Dermis blood vessel endothelial cell (primary cell): ENCODE measurements around the gene FAM3C. TPM values are rescaled to one million over a fixed set of nuclear protein-coding genes. Genes with fewer than 3 reads are reported as not detected.
"Not testable (repeated sequence)": the region's sequence is repeated elsewhere in the genome, so short reads cannot be mapped to it uniquely, and the experiment has no call there.

Experiments
- DNase-seq: peaks from one replicate; pipeline ENCODE4 v3.0.0; 2010
- total RNA-seq: library from RNA; depleted of rRNA; stranded (reverse); fragments of >200 nt; gene quantifications from 2 replicates; pipeline ENCODE4 v1.2.3, GENCODE V29; 2014

FAM3C gene, protein sequence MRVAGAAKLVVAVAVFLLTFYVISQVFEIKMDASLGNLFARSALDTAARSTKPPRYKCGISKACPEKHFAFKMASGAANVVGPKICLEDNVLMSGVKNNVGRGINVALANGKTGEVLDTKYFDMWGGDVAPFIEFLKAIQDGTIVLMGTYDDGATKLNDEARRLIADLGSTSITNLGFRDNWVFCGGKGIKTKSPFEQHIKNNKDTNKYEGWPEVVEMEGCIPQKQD
- 39.8 and 64.1 TPM in 2 replicates for total RNA-seq

DNA sequence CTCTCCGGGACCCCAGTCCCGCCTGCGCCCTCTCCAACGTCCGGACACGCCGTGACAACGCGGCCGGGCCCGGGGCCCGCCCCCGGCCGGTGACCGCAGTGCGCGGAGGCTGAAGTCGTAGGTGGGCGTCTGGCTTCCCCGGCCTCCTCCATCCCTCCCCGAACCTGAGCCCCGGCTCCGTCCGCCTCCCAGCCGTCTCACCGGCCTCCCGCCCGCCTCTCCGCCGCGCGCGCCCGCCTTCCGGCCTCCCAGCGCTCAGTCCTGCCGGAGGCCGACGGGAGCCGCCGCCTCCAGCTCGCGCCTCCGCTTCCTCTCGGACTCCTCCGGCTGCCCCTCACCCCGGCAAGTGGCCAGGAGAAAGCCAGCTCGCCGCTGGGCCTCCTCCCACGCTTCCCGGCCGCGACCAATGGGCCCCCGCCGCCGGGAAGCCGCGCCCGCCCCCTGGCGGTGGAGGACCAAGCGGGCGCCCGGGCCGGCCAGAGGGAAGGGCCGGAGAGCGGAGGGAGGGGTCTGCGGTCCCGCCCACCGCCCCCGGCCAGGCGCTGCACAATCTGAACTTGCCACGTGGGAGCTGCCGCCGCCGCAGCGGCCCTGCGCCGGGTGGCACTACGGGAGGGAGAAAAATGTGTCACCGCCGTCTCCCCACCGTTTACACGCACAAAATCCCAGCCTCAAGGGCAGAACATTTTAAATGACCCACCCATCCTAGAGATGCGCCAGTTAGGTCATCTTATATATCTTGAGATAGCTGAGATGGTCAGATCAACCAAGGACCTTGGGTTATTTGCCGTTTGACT lies at the start of gene FAM3C:
TSS of gene FAM3C (minus strand) at position 348 of the 797 bp plus-strand sequence. CDS start 13,339 bp downstream, outside the sequence.
- DNase-seq: peak; percentile 96

DNA sequence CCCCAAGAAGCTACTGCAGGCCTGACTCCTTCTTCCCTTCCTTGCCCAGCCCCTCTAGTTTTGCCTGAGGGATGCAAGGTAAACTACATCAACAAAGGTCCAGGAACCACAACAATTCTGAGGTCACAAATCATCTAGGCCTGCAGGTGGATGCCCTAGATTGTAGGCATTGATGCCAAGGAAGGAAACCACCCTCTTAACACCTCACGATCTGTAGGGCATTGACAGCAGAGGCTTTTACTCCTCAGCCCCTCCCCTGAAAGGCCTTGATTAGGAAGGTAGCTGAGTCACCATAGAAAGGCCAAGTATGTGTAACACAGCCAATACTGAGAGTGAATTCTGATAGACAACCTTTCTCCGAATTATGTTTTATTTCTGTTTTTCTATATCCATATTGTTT lies 46.7 kb upstream of the FAM3C start:
- no peak for DNase-seq

DNA sequence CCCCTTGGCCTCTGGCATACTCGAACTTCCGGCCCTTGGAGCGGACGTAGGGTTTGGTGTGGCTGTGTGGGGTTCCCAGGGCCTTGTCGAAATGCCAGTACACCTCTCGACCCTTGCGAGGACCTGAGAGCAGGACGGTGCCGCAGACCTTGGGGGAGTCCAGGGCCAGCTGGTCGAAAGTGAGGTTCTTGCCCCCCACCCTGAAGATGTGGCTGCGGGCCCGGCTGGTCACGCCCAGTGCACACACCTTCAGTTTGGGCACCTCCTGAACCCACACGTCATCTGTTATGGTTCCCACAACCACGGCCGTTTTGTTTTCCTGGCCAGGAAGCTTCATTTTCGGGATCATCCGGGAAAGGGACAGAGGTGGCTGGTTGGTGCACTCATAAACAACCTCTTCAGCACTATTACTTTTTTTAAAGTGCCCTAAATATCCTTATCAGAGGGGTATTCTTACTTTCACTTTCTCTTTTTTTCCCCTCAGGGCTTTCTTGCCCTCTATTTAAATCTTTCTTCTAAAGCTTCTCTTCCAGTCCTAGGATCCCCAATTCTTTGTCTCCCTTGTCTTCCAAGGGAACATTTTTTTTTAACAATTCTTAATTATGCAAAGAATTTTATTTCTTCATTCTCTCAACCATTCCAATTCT lies 44.9 kb upstream of the FAM3C start:
- no peak for DNase-seq

DNA sequence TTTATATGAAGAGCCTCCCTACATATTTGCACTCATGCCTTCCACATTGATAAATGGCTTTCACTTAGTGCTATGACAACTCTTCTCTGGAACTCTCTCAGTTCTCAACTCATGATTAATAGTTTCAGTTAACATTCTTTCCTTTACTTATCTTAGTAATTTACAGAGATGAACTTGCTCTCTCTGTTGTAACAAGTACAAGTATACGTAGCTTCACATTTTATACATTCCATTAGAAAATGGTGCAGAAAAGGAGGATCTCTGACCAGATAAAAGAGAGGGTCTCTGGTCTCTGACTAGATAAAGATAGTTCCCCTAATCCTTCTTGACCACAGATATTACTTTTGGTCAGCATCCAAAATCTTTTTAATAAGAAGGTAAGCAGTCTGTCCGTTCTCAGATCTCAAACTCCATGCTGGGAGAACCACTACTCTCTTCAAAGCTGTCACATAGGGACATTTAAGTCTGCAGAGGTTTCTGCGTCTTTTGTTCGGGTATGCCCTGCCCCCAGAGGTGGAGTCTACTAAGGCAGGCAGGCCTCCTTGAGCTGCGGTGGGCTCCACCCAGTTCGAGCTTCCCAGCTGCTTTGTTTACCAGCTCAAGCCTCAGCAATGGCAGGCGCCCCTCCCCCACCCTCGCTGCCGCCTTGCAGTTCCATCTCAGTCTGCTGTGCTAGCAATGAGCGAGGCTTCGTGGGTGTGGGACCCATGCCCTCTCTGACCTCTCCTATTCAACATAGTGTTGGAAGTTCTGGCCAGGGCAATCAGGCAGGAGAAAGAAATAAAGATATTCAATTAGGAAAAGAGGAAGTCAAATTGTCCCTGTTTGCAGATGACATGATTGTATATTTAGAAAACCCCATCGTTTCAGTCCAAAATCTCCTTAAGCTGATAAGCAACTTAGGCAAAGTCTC lies 42.2 kb upstream of the FAM3C start:
- DNase-seq: peak; percentile 36

DNA sequence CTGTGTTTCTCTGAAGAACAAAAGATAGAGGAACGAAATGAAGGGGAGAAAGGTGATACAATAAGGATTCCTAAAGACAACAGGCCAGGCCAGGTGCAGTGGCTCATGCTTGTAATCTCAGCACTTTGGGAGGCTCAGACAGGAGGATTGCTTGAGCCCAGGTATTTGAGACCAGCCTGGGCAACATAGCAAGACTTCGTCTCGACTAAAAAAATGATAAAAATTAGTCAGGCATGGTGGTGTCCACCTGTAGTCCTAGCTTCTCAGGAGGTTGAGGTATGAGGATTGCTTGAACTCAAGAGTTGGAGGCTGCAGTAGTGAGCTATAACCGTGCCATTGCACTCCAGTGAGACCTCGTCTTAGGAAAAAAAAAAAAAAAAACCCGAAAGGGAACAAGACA lies 41.4 kb upstream of the FAM3C start:
- DNase-seq: no peak

DNA sequence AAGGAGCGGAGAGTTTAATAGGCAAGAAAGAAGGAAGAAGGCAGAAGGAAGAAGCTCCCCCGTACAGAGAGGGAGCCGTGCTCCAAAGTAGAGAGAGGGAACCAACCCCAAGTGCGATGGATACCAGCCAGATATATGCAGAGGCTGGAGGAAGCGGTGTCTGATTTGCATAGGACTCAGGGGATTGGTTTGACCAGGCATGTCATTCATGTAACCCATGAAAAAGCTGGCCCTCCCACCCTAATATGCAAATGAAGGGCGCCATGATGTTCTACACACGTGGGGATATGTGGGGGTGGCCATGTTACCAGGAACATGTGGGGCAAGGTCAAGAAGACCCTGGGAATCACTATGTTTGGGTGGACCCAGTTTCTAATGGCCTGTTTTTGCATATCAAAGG lies 40.6 kb upstream of the FAM3C start:
- no peak for DNase-seq

DNA sequence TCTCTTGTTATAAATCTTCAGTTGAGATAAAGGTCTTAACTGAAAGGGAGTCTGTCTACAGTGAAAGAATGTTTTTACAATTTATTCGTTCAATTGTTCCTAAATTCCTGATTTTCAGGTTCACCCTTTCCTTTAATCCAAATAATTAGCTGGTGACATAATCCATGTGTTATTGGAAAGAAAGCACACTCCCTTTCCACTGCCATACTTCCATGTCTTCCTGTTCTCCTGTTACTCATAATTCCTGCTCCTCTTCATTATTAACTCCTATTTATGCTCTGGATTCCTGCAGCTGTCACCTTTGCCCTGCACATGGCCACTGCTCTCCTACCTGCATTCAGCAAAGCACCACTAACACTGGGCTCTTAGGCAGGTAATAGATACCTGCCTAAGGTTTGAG lies 40.0 kb upstream of the FAM3C start:
- peak; percentile 41 for DNase-seq

DNA sequence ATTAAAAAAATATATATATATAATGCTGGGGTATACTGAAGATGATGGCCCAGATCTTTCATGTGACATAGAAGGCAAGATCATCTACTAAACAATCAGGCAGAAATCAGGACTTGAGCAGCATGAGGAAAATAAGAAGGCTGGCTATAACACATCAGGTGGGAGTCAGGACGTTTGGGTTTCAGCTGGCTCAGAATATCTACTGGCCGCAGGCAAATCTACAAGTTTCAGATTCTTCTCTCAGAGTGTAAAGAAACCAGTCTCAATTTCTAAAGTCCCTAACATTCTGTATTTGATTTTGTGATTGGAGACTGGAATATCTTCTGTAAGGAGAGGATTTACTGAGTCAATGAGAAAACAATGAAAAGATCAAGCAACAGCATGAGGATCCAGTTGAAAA lies 37.7 kb upstream of the FAM3C start:
- DNase-seq: no peak

DNA sequence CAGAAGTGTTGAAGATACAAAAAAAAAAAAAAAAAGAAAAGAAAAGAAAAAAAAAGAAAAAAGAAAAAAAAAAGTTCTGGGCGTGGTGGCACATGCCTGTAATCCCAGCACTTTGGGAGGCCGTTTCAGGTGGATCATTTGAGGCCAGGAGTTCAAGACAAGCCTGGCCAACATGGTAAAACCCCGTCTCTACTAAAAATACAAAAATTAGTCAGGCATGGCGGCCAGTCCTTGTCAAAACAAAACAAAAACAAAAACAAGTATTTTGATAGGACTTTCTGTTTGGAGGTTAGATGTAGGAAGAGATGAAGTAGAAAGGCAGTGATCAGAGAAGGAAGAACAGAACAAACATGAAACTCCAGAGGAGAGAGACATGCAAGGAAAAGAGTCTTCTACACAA lies 36.4 kb upstream of the FAM3C start:
- DNase-seq: not testable (repeated sequence)

DNA sequence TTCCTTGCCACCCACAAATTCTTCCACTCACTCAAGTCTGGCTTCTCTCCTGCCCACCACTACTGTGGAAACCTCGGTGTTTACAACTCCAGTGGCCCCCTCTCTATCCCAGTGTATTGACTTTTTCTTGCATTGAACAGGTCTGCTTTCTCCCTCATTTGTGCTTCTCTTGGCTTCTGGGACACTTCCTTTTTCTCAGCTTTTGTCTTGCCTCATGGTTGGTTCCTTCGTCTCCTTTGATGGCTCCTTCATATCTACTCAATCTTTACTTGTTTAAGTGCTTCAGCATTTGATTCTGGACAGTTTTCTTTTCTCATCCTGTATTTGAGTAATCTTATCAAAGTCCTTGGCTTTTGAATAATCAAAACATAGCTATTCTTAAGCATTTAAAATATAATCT lies 35.9 kb upstream of the FAM3C start:
- DNase-seq: no peak

DNA sequence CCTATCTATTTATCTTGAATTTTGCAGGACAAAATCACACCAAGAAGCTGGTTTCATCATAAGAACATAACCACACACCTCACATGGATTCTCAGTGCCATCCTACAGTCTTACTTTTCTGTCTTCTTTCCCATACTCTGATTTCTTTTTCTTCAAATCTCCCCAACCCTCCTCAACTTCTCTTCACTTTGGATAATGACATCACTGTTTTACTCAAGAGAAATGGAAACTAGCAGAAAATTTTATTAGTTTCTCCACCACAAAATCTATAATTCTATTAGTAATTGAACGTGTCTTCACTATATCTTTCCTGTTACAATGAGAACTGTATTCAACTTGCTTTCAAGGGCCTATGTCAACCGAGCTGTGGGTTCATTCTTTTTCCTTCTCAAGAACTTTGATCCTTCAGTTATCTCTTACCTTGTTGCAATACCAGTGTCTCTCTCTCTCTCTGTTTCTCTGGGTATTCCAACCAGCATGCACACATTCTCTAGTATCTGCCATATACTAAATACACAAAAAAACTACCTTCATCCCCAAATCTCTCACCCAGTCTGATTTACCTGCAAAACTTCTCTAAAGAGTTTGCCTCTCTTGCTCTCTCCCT lies 35.4 kb upstream of the FAM3C start:
- no peak for DNase-seq

DNA sequence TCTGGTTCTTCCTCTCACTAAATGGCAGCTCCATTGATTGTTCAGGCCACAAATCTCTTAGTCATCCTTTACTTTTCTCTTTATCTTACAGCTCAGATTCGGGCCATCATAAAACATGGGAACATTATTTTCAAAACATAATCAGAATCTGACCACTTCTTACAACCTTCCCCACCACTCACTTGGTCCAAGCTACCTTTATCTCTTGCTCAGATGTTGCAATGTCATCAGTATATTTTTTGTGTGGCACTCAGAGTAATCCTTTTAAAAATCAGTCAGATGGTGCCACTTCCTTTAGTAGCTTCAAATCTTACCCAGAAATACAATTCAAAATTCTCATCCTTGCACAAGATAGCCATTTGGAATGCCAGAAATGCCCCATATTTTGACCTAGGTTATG lies 34.5 kb upstream of the FAM3C start:
- no peak for DNase-seq

DNA sequence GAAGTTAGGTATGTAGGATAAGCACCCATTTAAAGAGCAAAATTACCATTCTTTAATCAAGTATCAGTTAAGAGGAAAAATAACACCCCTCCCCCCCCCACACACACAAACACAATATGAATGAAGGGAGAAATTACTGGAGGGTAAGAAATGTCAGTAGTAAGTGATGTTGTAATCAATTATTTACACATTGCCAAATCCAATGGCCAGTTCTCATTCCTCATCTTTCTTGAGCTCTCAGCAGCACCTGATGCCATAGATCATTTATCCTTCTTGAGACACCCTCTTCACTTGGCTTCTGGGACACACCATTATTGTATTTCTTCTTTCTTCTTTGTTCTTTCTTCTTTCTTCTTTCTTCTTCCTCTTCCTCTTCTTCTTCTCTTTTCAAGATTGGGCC lies 33.7 kb upstream of the FAM3C start:
- no peak for DNase-seq

DNA sequence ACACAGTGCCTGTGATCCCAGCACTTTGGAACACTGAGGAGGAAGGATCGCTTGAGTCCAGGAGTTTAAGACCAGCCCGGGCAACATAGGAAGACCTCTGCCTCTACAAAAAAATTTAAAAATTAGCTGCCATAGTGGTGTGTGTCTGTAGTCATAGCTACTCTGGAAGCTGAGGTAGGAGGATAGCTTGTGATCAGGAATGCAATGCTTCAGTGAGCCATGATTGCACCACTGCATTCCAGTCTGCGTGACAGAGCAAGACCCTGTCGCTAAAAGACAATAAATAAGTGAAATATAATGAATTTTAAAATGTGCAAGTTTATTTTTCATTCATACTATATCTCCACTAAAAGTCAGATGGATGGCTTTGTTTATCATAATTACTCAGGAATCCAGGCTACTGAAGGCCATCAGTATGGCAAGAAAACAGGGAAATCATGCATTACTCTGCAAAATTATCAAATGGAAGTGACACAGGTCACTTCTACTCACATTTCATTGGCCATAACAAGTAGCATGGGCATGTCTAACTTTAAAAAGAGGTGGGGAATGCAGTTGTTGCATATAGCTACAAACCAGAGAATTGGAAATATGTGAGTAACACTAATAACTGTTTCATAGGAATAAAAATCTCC lies 32.9 kb upstream of the FAM3C start:
- DNase-seq: no peak

DNA sequence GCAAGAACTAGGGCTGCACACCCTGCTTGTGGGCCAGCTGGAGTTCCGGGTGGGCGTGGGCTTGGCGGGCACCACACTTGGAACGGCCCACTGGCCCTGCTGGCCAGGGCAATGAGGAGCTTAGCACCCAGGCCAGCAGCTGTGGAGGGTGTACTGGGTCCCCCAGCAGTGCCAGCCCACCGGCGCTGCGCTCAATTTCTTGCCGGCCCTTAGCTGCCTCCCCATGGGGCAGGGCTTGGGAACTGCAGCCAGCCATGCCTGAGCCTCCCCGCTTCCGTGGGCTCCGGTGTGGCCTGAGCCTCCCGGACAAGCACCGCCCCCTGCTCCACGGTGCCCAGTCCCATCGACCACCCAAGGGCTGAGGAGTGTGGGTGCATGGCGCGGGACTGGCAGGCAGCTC lies 25.6 kb upstream of the FAM3C start:
- not testable (repeated sequence) for DNase-seq

DNA sequence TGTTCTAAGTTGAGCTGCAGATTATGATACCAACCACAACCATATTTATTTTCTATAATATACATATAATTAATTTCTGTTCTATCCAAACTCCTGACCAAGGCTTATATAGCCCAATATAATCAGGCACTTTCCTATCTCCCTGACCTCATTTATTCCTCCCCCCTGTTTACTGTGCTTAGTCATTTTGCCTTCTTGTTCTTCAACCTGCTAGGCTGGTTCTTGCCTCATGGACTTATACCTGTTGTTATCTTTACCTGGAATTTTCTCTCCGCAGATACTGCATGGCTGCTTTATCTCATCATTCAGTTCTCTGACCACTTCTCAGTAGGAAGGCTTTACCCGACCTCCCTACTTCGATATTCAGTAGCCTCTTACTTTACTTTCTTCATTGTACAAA lies 24.9 kb upstream of the FAM3C start:
- DNase-seq: no peak

DNA sequence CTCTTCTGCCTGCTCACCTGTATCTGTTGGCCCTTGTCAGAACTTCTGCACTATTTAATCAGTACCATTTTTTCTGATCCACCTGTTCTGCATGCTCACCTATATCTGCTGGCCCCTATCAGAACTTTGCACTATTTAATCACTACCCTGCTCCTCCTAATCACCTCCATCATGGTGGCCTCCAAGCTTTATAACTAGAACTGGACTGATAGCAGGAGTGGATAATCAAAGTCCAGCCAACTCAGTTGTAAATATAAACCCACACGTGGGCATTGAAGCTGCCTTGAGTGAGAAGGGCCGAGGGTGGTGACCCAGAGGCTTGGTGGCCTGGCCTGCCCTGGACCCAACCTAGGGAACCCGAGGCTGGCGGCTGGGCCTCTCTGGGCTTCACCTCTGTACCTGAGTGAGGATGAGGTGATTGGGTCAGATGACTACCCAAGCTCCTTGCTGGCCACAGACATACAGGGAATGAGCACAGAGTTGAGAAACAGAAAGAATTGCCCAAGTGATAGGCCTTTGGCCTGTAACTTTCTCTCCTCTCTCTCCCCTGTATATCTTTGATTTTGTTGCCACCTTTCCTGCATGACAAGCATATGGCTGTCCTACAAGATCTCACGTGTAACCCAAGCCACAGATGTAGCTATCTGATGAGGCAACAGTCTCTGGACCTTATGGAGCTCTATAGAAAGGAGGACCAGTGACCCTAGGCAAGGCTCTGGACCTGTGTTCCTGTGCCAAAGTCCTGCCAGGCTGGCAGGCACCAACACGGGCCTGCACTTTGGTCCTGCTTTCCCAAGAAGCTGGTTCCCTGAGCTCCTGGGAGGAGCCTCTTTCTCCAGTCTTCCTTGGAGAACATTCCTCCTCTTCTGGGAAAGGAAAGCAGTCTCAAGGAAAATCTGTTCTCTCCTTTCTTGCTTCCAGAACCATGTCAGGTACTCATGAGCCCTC lies 23.4 kb upstream of the FAM3C start:
- no peak for DNase-seq

DNA sequence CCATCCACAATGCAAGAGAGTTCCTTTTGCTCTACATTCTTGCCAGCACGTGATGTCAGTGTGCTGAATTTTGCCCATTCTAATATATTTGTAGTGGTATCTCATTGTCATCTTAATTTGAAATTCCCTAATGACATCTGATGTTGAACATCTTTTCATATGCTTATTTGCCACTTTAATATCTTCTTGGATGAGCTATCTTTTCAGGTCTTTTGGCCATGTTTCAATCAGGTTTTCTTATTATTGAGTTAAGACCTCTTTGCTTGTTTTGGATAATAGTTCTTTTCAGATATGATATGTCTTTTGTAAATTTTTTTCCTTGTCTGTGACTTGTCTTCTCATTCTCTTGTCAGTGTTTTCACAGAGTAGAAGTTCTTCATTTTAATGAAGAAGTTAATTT lies 20.4 kb upstream of the FAM3C start:
- no peak for DNase-seq

DNA sequence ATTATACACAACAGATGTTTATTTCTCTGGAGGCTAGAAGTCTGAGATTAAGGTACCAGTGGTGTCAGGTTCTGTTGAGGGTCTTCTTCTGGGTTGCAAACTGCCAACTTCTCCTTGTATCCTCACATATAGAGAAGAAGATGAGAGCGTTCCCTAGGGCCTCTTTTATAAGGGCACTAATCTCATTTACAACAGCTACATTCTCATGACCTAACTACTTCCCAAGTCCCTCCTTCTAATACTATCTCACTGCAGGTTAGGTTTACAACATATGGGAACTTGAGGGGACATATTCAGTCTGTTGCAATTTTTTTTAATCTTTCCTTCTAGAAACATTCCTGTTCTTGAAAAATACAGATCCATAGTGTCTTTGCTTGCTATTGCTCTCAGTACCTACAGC lies 18.3 kb upstream of the FAM3C start:
- no peak for DNase-seq

DNA sequence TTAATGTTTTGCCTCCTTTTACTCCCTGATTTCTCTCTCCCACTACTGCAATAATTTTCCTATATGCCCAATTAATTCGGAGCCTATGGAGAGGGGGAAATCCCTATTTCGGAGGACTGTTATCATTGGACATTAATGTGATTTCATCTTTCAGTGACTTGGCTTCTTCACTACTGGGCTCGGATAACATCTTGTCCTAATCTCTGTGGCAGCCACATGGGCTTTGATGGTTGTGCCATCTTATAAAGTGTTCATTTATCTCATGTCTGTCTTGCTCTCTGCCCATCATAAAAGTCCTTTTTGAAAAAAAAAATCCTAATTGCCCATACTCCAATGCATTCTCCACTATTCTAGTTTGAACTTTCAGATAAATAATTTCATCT lies 15.5 kb upstream of the FAM3C start:
- no peak for DNase-seq
